K562 (cell line): ENCODE data around the gene ITM2B. TPM values are rescaled to one million over a fixed set of nuclear protein-coding genes. Genes with fewer than 3 reads are reported as not detected.

Experiments
- ATAC-seq: fragments of 200-7000 bp; cut with Tn5 transposase; 3 replicates; pipeline ENCODE4 v1.9.1; 2020; ENCODE audit warnings: moderate library complexity
- BruUV-seq: library from RNA; stranded (reverse); fragments of 400-500 nt; replicated peaks from 2 replicates; lab custom pipeline; 2021; lab: Mats Ljungman, UMichigan
- CTCF ChIA-PET: fragments of 300-600 bp; formaldehyde crosslinking; extraction: SDS; loops from one replicate; lab custom pipeline; 2021; ENCODE audit warnings: low intra/inter-chr PET ratio; lab: Yijun Ruan, JAX
- POLR2A ChIA-PET: fragments of 300-600, 350-650 bp; sonication (Branson Sonifier 250); formaldehyde crosslinking; extraction: SDS; loops from one replicate; lab custom pipeline; 2021; ENCODE audit warnings: antibody characterized with exemption, inconsistent platforms; lab: Yijun Ruan, JAX
- DNase-seq, 4 experiments: peaks; one replicate each; pipeline versions ENCODE4 v3.0.0 to v3.0.0-alpha.2; 2011 to 2018; ENCODE audit warnings: low spot score in 3 of 4, mixed read lengths in 3 of 4; ENCODE audit errors: extremely low read depth in 1 of 4
- FAIRE-seq: peaks from 2 replicates; lab custom pipeline; 2011; peaks lifted over from hg19 to GRCh38; lab: Jason Lieb, UNC
- H2AFZ ChIP-seq: 2 replicates; pipeline ENCODE4 v1.6.0; 2011; ENCODE audit warnings: low read depth, low read length, control low read depth, inconsistent platforms
- H3K27ac ChIP-seq: fragments of 200-600 bp; 3 replicates; pipeline ENCODE4 v1.8.0; 2011; ENCODE audit warnings: low read depth, mild to moderate bottlenecking, control low read depth, inconsistent platforms, low read length, moderate library complexity, mixed read lengths; ENCODE audit errors: extremely low read depth
- H3K27me3 ChIP-seq, 2 experiments: fragments of 300-600 bp in 1 of 2; 2 replicates in 1 of 2; 3 replicates in 1 of 2; pipeline versions ENCODE4 v1.6.0 to v1.8.0; 2011; ENCODE audit warnings: inconsistent platforms in 2 of 2, low read length in 2 of 2, mild to moderate bottlenecking in 1 of 2, mixed read lengths in 1 of 2, moderate library complexity in 1 of 2; ENCODE audit not compliant: control insufficient read depth in 2 of 2, insufficient read depth in 2 of 2
- H3K36me3 ChIP-seq: fragments of 300-600 bp; 3 replicates; pipeline ENCODE4 v1.8.0; 2011; ENCODE audit warnings: mild to moderate bottlenecking, low read length, inconsistent platforms; ENCODE audit not compliant: control insufficient read depth, insufficient read depth
- H3K4me1 ChIP-seq, 2 experiments: fragments of 200-600 bp in 1 of 2; replicated peaks in 1 of 2; 2 replicates in 1 of 2; 3 replicates in 1 of 2; pipeline versions ENCODE4 v1.5.1 to v1.8.0; 2011; ENCODE audit warnings: inconsistent platforms in 2 of 2, low read length in 2 of 2, mild to moderate bottlenecking in 1 of 2, mixed read lengths in 1 of 2, moderate library complexity in 1 of 2; ENCODE audit not compliant: control insufficient read depth in 2 of 2, insufficient read depth in 2 of 2
- H3K4me2 ChIP-seq: 2 replicates; pipeline ENCODE4 v1.6.1; 2011; ENCODE audit warnings: low read length, control low read depth, inconsistent platforms, mixed read lengths; ENCODE audit not compliant: insufficient read depth
- H3K4me3 ChIP-seq: fragments of 200-600 bp; sonication (generic), shearing (Covaris generic); 2 replicates; pipeline ENCODE4 v1.5.1; 2016; ENCODE audit warnings: control low read depth, inconsistent platforms
- H3K79me2 ChIP-seq: fragments of 200-600 bp; 3 replicates; pipeline ENCODE4 v1.8.0; 2011; ENCODE audit warnings: low read length, inconsistent platforms; ENCODE audit not compliant: control insufficient read depth, insufficient read depth
- H3K9ac ChIP-seq, 2 experiments: 2 replicates each; pipeline versions ENCODE4 v1.6.0 to v1.6.1; 2011; ENCODE audit warnings: low read depth in 2 of 2, low read length in 2 of 2, control low read depth in 1 of 2, inconsistent platforms in 1 of 2, mild to moderate bottlenecking in 1 of 2, mixed read lengths in 1 of 2; ENCODE audit not compliant: insufficient read depth in 1 of 2
- H3K9me1 ChIP-seq: one replicate; pipeline ENCODE4 v1.6.0; 2011; ENCODE audit warnings: inconsistent platforms, mild to moderate bottlenecking, low read length, moderate library complexity; ENCODE audit not compliant: control insufficient read depth, insufficient read depth
- H3K9me3 ChIP-seq: replicated peaks from 2 replicates; pipeline ENCODE4 v1.5.1; 2011; ENCODE audit warnings: low read depth, low read length, inconsistent platforms; ENCODE audit not compliant: control insufficient read depth, insufficient read depth
- H4K20me1 ChIP-seq: replicated peaks from 2 replicates; pipeline ENCODE4 v1.6.1; 2011; ENCODE audit warnings: low read length, inconsistent platforms, mixed read lengths; ENCODE audit not compliant: control insufficient read depth, insufficient read depth
- BDP1 ChIP-seq: IDR thresholded peaks from 3 replicates; pipeline ENCODE4 v1.6.1; 2011; ENCODE audit not compliant: insufficient read length, insufficient read depth
- DEAF1 ChIP-seq: fragments of 450-650 bp; formaldehyde crosslinking; IDR thresholded peaks from 2 replicates; pipeline ENCODE4 v1.4.0; 2020; ENCODE audit warnings: mild to moderate bottlenecking, moderate library complexity
- HMG20A ChIP-seq: fragments of 450-650 bp; formaldehyde crosslinking; conservative IDR thresholded peaks from 2 replicates; pipeline ENCODE4 v1.4.0; 2020; ENCODE audit warnings: mild to moderate bottlenecking, mixed read lengths
- JUND ChIP-seq, 2 experiments: IDR thresholded peaks; 2 replicates in 1 of 2; 3 replicates in 1 of 2; pipeline ENCODE4 v1.6.1; 2011; ENCODE audit warnings: borderline replicate concordance in 2 of 2, low read depth in 2 of 2, low read length in 2 of 2, improper control_type of control experiment in 1 of 2, missing biosample characterization in 1 of 2, missing genetic modification characterization in 1 of 2, missing genetic modification reagents in 1 of 2
- KAT8 ChIP-seq: fragments of 450-650 bp; IDR thresholded peaks from 2 replicates; pipeline ENCODE4 v1.6.1; 2016; ENCODE audit warnings: low read depth, mild to moderate bottlenecking
- MXD1 ChIP-seq: fragments of 250-450 bp; sonication (Bioruptor Pico); IDR thresholded peaks from 2 replicates; pipeline ENCODE4 v1.8.0; 2021; ENCODE audit warnings: borderline replicate concordance, mild to moderate bottlenecking, moderate library complexity; ENCODE audit not compliant: poor library complexity, severe bottlenecking
- RBBP5 ChIP-seq: fragments of 200-600 bp; sonication (generic); IDR thresholded peaks from 2 replicates; pipeline ENCODE4 v1.6.1; 2012; ENCODE audit warnings: borderline replicate concordance, mild to moderate bottlenecking, low read length, control low read depth, inconsistent platforms; ENCODE audit not compliant: insufficient read depth, poor library complexity, severe bottlenecking
- U2AF1 ChIP-seq: fragments of 200-400 bp; formaldehyde crosslinking; optimal IDR thresholded peaks from 2 replicates; pipeline ENCODE3; 2017; ENCODE audit warnings: mild to moderate bottlenecking, low read depth, low read length, moderate library complexity
- ZNF224 ChIP-seq: sonication (generic); formaldehyde crosslinking; IDR thresholded peaks from 2 replicates; pipeline ENCODE4 v1.8.0; 2022; ENCODE audit warnings: mild to moderate bottlenecking, missing genetic modification reagents
- WGBS: fragments of 100-300 bp; shearing (Covaris generic); methylation state at CpG from one replicate; pipeline ENCODE4 v1.1.6; 2016; ENCODE audit warnings: low coverage, mixed read lengths; ENCODE audit not compliant: insufficient coverage; ENCODE audit errors: missing lambda C conversion rate; 5-methylcytosine and 5-hydroxymethylcytosine counted together
- in situ Hi-C: fragments of 300-500 bp; cut with MboI; formaldehyde crosslinking; loops from 4 replicates; pipeline ENCODE4 v1.15.0; 2018; ENCODE audit warnings: inconsistent platforms, mixed read lengths
- intact Hi-C: fragments of 100-400 bp; cut with micrococcal nuclease; formaldehyde crosslinking; loops from 2 replicates; pipeline ENCODE4 v1.14.2; 2022
- polyA plus RNA-seq, 8 experiments: library from polyadenylated mRNA; depleted of rRNA in 4 of 8; stranded (reverse) in 5 of 8; unstranded in 3 of 8; fragments of >200 nt; fragmentation: Nextera tagmentation in 2 of 8; fragmentation: Illumina TruSeq in 1 of 8; extraction: Ambion mirVana in 2 of 8; extraction: Trizol in 1 of 8; gene quantifications; 2 replicates each; pipeline versions ENCODE4 v1.2.1 to v1.2.3, GENCODE V29; 2011 to 2014; ENCODE audit warnings: inconsistent platforms in 1 of 8, missing spikeins in 1 of 8
- total RNA-seq, 7 experiments: library from RNA; depleted of rRNA in 6 of 7; stranded (reverse); fragments of >200 nt in 6 of 7; fragmentation: Illumina TruSeq in 2 of 7; extraction: Trizol in 2 of 7; gene quantifications; 2 replicates each; pipeline versions ENCODE4 v1.2.1 to v1.2.3, GENCODE V29; 2011 to 2021; ENCODE audit warnings: low replicate concordance in 1 of 7
- TF ChIP-seq, protein P1 (sequence below): fragments of 150-350 bp; IDR thresholded peaks from 2 replicates; pipeline ENCODE4 v1.6.1; 2014; ENCODE audit warnings: low read depth, mild to moderate bottlenecking, low read length, borderline replicate concordance

ITM2B gene
- total and polyA plus RNA-seq, 9 of the 15 experiments (the other 6 are each of a cell fraction or from before 2014, with no cell fraction given) = 22.0 to 83.8 (median 45.0) TPM

GRCh38 chr13:48252176-48252575, 19.2 kb downstream of the ITM2B start (continued):
- TF ChIP-seq, protein P1, sequence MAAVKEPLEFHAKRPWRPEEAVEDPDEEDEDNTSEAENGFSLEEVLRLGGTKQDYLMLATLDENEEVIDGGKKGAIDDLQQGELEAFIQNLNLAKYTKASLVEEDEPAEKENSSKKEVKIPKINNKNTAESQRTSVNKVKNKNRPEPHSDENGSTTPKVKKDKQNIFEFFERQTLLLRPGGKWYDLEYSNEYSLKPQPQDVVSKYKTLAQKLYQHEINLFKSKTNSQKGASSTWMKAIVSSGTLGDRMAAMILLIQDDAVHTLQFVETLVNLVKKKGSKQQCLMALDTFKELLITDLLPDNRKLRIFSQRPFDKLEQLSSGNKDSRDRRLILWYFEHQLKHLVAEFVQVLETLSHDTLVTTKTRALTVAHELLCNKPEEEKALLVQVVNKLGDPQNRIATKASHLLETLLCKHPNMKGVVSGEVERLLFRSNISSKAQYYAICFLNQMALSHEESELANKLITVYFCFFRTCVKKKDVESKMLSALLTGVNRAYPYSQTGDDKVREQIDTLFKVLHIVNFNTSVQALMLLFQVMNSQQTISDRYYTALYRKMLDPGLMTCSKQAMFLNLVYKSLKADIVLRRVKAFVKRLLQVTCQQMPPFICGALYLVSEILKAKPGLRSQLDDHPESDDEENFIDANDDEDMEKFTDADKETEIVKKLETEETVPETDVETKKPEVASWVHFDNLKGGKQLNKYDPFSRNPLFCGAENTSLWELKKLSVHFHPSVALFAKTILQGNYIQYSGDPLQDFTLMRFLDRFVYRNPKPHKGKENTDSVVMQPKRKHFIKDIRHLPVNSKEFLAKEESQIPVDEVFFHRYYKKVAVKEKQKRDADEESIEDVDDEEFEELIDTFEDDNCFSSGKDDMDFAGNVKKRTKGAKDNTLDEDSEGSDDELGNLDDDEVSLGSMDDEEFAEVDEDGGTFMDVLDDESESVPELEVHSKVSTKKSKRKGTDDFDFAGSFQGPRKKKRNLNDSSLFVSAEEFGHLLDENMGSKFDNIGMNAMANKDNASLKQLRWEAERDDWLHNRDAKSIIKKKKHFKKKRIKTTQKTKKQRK = no peak
- TF ChIP-seq KAT8 (no peak), RBBP5 (no peak)

- CTCF ChIA-PET = no interaction called here
- Histone ChIP-seq H3K27me3 (no peaks in the 10 kb centered on the region), H3K27ac (no peak overlapping the region), H3K4me2 (no peak overlapping the region), H3K79me2 (no peaks in the 10 kb centered on the region), H3K9ac (no peak overlapping the region), H3K36me3 (peaks cover 34% of the 10 kb centered on the region), H3K4me1 (no peaks in the 10 kb centered on the region), H3K9me3 (no peaks in the 10 kb centered on the region), H2AFZ (no peak overlapping the region), H3K4me3 (no peak overlapping the region), H3K9me1 (no peaks in the 10 kb centered on the region), H4K20me1 (no peaks in the 10 kb centered on the region)
- no TSS peak for BruUV-seq
- ATAC-seq (no peak), DNase-seq (no peak), FAIRE-seq (no peak)
- intact Hi-C loops (no loop called here), in situ Hi-C loops (no loop called here)
- 64% methylated on average over 2 of the region's 2 CpGs for WGBS
- POLR2A ChIA-PET = interaction anchor here (0.7 kb wide), 2 partner anchors 15 to 338 kb away, joined by 3 to 5 read pairs; no protein-coding TSS in a partner anchor
- TF ChIP-seq JUND (IDR thresholded peaks at IDR 0.05; ENCODE audit: borderline replicate concordance, low read depth, low read length) = no peak
- no peak for TF ChIP-seq JUND (tag; IDR thresholded peaks at IDR 0.05; ENCODE audit: borderline replicate concordance, low read depth, low read length)
- TF ChIP-seq HMG20A (CRISPR knock-in tag) = no peak
- no peak for TF ChIP-seq ZNF224
- TF ChIP-seq MXD1 = no peak
- no peak for TF ChIP-seq DEAF1
- TF ChIP-seq U2AF1 = no peak
- TF ChIP-seq BDP1 = no peak
Observed at GRCh38 chr13:48253849-48254248, 20.8 kb downstream of the ITM2B start.
